ENCODE results near the gene MAP3K8. TPM values are rescaled to one million over a fixed set of nuclear protein-coding genes. Genes with fewer than 3 reads are reported as not detected.

The MAP3K8 gene
- total and polyA plus RNA-seq, 8 donors, result 8.2 to 57.3 (median 12.4) TPM

GRCh38 chr10:30442019-30442606, 8.1 kb downstream of the MAP3K8 start:
- H3K9me3 ChIP-seq, result no peaks in the 10 kb centered on the region
- H3K4me3 ChIP-seq, result no peak overlapping the region
- intact Hi-C loops (cut with DNase I), result no loop called here
- peaks cover 0 to 87% of the 10 kb centered on the region in 2 donors for H3K36me3 ChIP-seq
- DNase-seq, result no peak
- ATAC-seq, result no peak
- TF ChIP-seq CTCF (IDR thresholded peaks at IDR 0.05), result no peak
- H3K27ac ChIP-seq, result peak overlapping the region in 1 of 2 donors; percentile 33
- H3K27me3 ChIP-seq, result no peaks in the 10 kb centered on the region
- peaks cover 19 to 100% of the 10 kb centered on the region in 2 donors for H3K4me1 ChIP-seq

- no peak for TF ChIP-seq CTCF (IDR thresholded peaks at IDR 0.05)
- no peaks in the 10 kb centered on the region for H3K9me3 ChIP-seq
- H3K27me3 ChIP-seq, result no peaks in the 10 kb centered on the region
- peak overlapping the region in 1 of 2 donors; percentile 18 for H3K27ac ChIP-seq
- H3K4me1 ChIP-seq, result peaks cover 18 to 100% of the 10 kb centered on the region in 2 donors
- DNase-seq (no peak), ATAC-seq (no peak)
- H3K4me3 ChIP-seq, result no peak overlapping the region
- H3K36me3 ChIP-seq, result peaks cover 0 to 87% of the 10 kb centered on the region in 2 donors
- intact Hi-C loops (cut with DNase I), result no loop called here
Observed at GRCh38 chr10:30443049-30443448, 9.1 kb downstream of the MAP3K8 start.

- Histone ChIP-seq H3K4me3 (no peak overlapping the region), H3K9me3 (no peaks in the 10 kb centered on the region), H3K27me3 (no peaks in the 10 kb centered on the region), H3K36me3 (peaks cover 0 to 87% of the 10 kb centered on the region in 2 donors), H3K27ac (peak overlapping the region; percentile 34 to 68), H3K4me1 (peaks cover 9 to 95% of the 10 kb centered on the region in 2 donors)
- DNase-seq (no peak), ATAC-seq (peak; percentile 50)
- intact Hi-C loops (cut with DNase I), result no loop called here
- TF ChIP-seq CTCF (IDR thresholded peaks at IDR 0.05), result no peak
Observed at GRCh38 chr10:30445711-30446110, 11.7 kb downstream of the MAP3K8 start.

GRCh38 chr10:30447125-30447799, 13.3 kb downstream of the MAP3K8 start:
- H3K36me3 ChIP-seq, result peaks cover 0 to 87% of the 10 kb centered on the region in 2 donors

More at GRCh38 chr10:30447125-30447799, 13.3 kb downstream of the MAP3K8 start:
- Histone ChIP-seq H3K4me1 (peaks cover 7 to 79% of the 10 kb centered on the region in 2 donors), H3K27ac (no peak overlapping the region), H3K4me3 (no peak overlapping the region), H3K9me3 (no peaks in the 10 kb centered on the region), H3K27me3 (no peaks in the 10 kb centered on the region)
- DNase-seq, result no peak
- no peak for ATAC-seq
- intact Hi-C loops (cut with DNase I), result no loop called here
- TF ChIP-seq CTCF (IDR thresholded peaks at IDR 0.05), result no peak
